HepG2 (cell line): ENCODE measurements around the gene FBXW2. TPM values are rescaled to one million over a fixed set of nuclear protein-coding genes. Genes with fewer than 3 reads are reported as not detected.

ENCODE experiments used
- ARID2 ChIP-seq: sonication (generic); formaldehyde crosslinking; IDR thresholded peaks from 2 replicates; pipeline ENCODE4 v1.8.1; 2022; ENCODE audit warnings: mild to moderate bottlenecking, missing genetic modification reagents, borderline replicate concordance
- BORCS8-MEF2B ChIP-seq: sonication (generic); formaldehyde crosslinking; IDR thresholded peaks from 2 replicates; pipeline ENCODE4 v1.8.0; 2022; ENCODE audit warnings: mild to moderate bottlenecking, missing genetic modification reagents
- CENPX ChIP-seq: sonication (generic); formaldehyde crosslinking; IDR thresholded peaks from 2 replicates; pipeline ENCODE4 v1.9.0; 2021; ENCODE audit warnings: mild to moderate bottlenecking, missing genetic modification reagents, moderate library complexity
- KAT2B ChIP-seq: fragments of 150-350 bp; IDR thresholded peaks from 2 replicates; pipeline ENCODE4 v1.6.1; 2014; ENCODE audit warnings: low read depth, low read length, borderline replicate concordance
- KMT2A ChIP-seq: sonication (generic); formaldehyde crosslinking; IDR thresholded peaks from 2 replicates; pipeline ENCODE4 v1.4.0; 2020; ENCODE audit warnings: missing genetic modification reagents
- MED8 ChIP-seq: sonication (generic); formaldehyde crosslinking; IDR thresholded peaks from 2 replicates; pipeline ENCODE4 v1.8.1; 2023; ENCODE audit warnings: mild to moderate bottlenecking, missing genetic modification reagents; ENCODE audit not compliant: insufficient replicate concordance
- PAX8 ChIP-seq: sonication (generic); formaldehyde crosslinking; IDR thresholded peaks from 2 replicates; pipeline ENCODE4 v1.8.0; 2022; ENCODE audit warnings: mild to moderate bottlenecking, missing genetic modification reagents, borderline replicate concordance
- PCBP2 ChIP-seq: fragments of 200-400 bp; formaldehyde crosslinking; optimal IDR thresholded peaks from 2 replicates; pipeline ENCODE3; 2018; ENCODE audit warnings: low read length, low read depth; ENCODE audit not compliant: poor library complexity, severe bottlenecking
- PTBP1 ChIP-seq: fragments of 200-400 bp; formaldehyde crosslinking; IDR thresholded peaks from 2 replicates; pipeline ENCODE4 v1.6.1; 2018; ENCODE audit warnings: low read length, low read depth; ENCODE audit not compliant: poor library complexity, severe bottlenecking
- RARA ChIP-seq: IDR thresholded peaks from 2 replicates; pipeline ENCODE4 v1.6.1; 2016; ENCODE audit warnings: missing genetic modification reagents, missing compliant biosample characterization
- RXRA ChIP-seq: sonication (generic); formaldehyde crosslinking; IDR thresholded peaks from 2 replicates; pipeline ENCODE4 v1.5.1; 2020; ENCODE audit warnings: missing genetic modification reagents
- SMARCE1 ChIP-seq: fragments of 450-650 bp; IDR thresholded peaks from 2 replicates; pipeline ENCODE4 v1.6.1; 2017; ENCODE audit warnings: borderline replicate concordance
- ZEB1 ChIP-seq: IDR thresholded peaks from 2 replicates; pipeline ENCODE4 v1.6.1; 2012; ENCODE audit warnings: mild to moderate bottlenecking, low read depth, inconsistent platforms; ENCODE audit not compliant: insufficient replicate concordance
- ZMAT3 ChIP-seq: sonication (generic); formaldehyde crosslinking; conservative IDR thresholded peaks from 2 replicates; pipeline ENCODE4 v1.7.0; 2021; ENCODE audit warnings: missing genetic modification reagents
- ZNF660 ChIP-seq: sonication (generic); formaldehyde crosslinking; IDR thresholded peaks from 2 replicates; pipeline ENCODE4 v1.5.1; 2020; ENCODE audit warnings: mild to moderate bottlenecking, low read depth, missing genetic modification reagents, borderline replicate concordance
- ZNF670 ChIP-seq: sonication (generic); formaldehyde crosslinking; IDR thresholded peaks from 2 replicates; pipeline ENCODE4 v1.8.0; 2022; ENCODE audit warnings: mild to moderate bottlenecking, missing genetic modification reagents, borderline replicate concordance
- ZNF747 ChIP-seq: sonication (generic); formaldehyde crosslinking; IDR thresholded peaks from 2 replicates; pipeline ENCODE4 v1.8.1; 2023; ENCODE audit warnings: missing genetic modification reagents, mild to moderate bottlenecking, borderline replicate concordance
- ZSCAN31 ChIP-seq: sonication (generic); formaldehyde crosslinking; IDR thresholded peaks from 2 replicates; pipeline ENCODE4 v1.5.0; 2020; ENCODE audit warnings: low read depth, mild to moderate bottlenecking, missing genetic modification reagents
- polyA plus RNA-seq, 8 experiments: library from polyadenylated mRNA; depleted of rRNA in 3 of 8; stranded (reverse) in 7 of 8; unstranded in 1 of 8; fragments of >200 nt; fragmentation: Illumina TruSeq in 4 of 8; extraction: Trizol in 4 of 8; gene quantifications; 2 replicates each; pipeline versions ENCODE4 v1.2.1 to v1.2.3, GENCODE V29; 2011 to 2016; ENCODE audit warnings: low read depth in 4 of 8, missing spikeins in 1 of 8, mixed read lengths in 1 of 8; ENCODE audit not compliant: insufficient read depth in 1 of 8
- total RNA-seq, 5 experiments: library from RNA; depleted of rRNA; stranded (reverse); fragments of >200 nt; fragmentation: Illumina TruSeq; extraction: Trizol; gene quantifications; 2 replicates each; pipeline ENCODE4 v1.2.3, GENCODE V29; 2016; ENCODE audit warnings: low read depth in 1 of 5
- TF ChIP-seq, protein P1 (sequence below): sonication (generic); formaldehyde crosslinking; IDR thresholded peaks from 2 replicates; pipeline ENCODE4 v1.5.0; 2020; ENCODE audit warnings: missing genetic modification reagents
- TF ChIP-seq, protein P2 (sequence below): sonication (generic); formaldehyde crosslinking; IDR thresholded peaks from 2 replicates; pipeline ENCODE4 v1.8.0; 2022; ENCODE audit warnings: mild to moderate bottlenecking, missing genetic modification reagents, moderate library complexity
- TF ChIP-seq, protein P3 (sequence below): sonication (generic); formaldehyde crosslinking; IDR thresholded peaks from 2 replicates; pipeline ENCODE4 v1.4.0; 2020; ENCODE audit warnings: mild to moderate bottlenecking, low read depth, missing genetic modification reagents

FBXW2 gene
- total and polyA plus RNA-seq, 2 of the 13 experiments (the other 11 are each of a cell fraction or from before 2014, with no cell fraction given) = 35.4 to 43.1 TPM

DNA sequence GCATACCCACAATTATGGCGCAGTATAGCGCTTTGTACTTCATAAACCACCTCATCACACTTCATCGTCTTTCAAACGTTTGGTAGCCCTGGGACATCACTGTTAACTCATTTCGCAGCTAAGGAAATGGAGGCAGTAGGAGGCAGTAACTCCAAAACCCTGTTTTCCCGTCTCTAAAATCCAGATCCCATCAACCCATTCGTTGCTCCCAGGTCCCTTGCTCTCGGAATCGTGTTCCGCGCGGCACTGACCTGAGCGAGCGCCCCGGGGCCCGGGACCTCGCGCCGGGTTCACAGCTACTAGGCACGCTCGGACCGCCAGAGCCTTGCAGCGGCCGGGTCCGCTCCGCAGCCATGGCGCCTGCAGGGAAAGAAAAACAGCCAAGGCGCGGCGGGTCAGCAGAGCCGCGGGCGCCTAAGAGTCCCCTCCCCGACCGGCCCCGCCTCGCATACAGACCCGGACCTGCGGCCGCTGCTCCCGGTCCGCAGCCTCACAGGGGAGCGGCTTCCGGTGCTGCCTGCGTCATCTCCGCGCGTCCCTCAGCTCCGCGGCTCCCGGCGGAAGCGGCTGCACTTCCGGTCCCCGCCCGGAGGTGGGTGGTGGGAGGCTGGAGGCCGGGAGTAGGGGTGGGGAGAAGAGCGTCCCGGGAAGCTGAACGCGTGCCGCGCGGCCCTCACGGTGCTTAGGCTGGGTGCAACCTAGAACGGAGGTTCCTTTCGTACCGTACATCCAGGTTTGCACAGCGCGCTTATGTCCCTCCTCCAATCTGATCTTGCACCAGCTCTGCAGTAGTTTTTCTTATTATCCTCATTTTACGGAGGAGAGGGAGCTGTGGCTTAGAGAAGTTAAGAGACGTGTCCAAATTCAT is at the start of gene FBXW2 (continued):
- TF ChIP-seq, protein P1, sequence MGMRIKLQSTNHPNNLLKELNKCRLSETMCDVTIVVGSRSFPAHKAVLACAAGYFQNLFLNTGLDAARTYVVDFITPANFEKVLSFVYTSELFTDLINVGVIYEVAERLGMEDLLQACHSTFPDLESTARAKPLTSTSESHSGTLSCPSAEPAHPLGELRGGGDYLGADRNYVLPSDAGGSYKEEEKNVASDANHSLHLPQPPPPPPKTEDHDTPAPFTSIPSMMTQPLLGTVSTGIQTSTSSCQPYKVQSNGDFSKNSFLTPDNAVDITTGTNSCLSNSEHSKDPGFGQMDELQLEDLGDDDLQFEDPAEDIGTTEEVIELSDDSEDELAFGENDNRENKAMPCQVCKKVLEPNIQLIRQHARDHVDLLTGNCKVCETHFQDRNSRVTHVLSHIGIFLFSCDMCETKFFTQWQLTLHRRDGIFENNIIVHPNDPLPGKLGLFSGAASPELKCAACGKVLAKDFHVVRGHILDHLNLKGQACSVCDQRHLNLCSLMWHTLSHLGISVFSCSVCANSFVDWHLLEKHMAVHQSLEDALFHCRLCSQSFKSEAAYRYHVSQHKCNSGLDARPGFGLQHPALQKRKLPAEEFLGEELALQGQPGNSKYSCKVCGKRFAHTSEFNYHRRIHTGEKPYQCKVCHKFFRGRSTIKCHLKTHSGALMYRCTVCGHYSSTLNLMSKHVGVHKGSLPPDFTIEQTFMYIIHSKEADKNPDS (CRISPR knock-in tag) = no peak
- TF ChIP-seq, protein P2, sequence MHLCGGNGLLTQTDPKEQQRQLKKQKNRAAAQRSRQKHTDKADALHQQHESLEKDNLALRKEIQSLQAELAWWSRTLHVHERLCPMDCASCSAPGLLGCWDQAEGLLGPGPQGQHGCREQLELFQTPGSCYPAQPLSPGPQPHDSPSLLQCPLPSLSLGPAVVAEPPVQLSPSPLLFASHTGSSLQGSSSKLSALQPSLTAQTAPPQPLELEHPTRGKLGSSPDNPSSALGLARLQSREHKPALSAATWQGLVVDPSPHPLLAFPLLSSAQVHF = 0 out of 2 replicates have a peak, but pooled peaks have one; percentile 31
- TF ChIP-seq PCBP2 (no peak), MED8 (peak; percentile 89), RARA (peak; percentile 48), ARID2 (CRISPR knock-in tag) (peak; percentile 52; the same call in 1 of the 2 replicates), BORCS8-MEF2B (peak; percentile 85), ZNF747 (CRISPR knock-in tag) (peak; percentile 96), PAX8 (CRISPR knock-in tag) (no peak), ZMAT3 (CRISPR knock-in tag) (peak; percentile 71; the same call in 1 of the 2 replicates), RXRA (CRISPR knock-in tag) (peak; percentile 87), ZSCAN31 (CRISPR knock-in tag) (peak; percentile 97), KAT2B (no peak), KMT2A (CRISPR knock-in tag) (peak; percentile 99), ZEB1 (peak; percentile 36), ZNF660 (CRISPR knock-in tag) (no peak), CENPX (CRISPR knock-in tag) (no peak), SMARCE1 (no peak), ZNF670 (CRISPR knock-in tag) (peak; percentile 35; the same call in 1 of the 2 replicates), PTBP1 (no peak)
- TF ChIP-seq, protein P3, sequence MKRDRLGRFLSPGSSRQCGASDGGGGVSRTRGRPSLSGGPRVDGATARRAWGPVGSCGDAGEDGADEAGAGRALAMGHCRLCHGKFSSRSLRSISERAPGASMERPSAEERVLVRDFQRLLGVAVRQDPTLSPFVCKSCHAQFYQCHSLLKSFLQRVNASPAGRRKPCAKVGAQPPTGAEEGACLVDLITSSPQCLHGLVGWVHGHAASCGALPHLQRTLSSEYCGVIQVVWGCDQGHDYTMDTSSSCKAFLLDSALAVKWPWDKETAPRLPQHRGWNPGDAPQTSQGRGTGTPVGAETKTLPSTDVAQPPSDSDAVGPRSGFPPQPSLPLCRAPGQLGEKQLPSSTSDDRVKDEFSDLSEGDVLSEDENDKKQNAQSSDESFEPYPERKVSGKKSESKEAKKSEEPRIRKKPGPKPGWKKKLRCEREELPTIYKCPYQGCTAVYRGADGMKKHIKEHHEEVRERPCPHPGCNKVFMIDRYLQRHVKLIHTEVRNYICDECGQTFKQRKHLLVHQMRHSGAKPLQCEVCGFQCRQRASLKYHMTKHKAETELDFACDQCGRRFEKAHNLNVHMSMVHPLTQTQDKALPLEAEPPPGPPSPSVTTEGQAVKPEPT (CRISPR knock-in tag) = no peak
